Nucleus accumbens (tissue), 56 donors: ENCODE measurements around the gene FXYD4.
"Not testable (repeated sequence)": the region's sequence is repeated elsewhere in the genome, so short reads cannot be mapped to it uniquely, and the experiment has no call there.

Experiments used
- DNase-seq, 56 donors: peaks; one replicate each; lab custom pipeline; 2025; lab: John Stamatoyannopoulos, UW

The FXYD4 gene

DNA sequence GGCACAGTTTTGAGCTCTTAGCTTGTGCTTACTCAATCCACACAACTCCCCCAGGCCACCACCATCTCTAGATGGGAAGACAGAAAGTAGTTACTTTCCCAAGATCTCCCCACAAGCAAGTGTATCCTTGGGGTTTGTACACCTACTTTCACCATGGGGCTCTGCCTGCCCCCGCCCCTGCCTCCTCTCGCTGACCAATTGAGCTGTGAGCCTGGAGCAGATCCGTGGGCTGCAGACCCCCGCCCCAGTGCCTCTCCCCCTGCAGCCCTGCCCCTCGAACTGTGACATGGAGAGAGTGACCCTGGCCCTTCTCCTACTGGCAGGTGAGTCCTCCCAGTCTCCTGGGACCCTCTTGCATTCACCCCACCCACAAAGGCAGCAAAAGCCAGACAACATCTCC, 2.0 kb downstream of the FXYD4 start:
- peak in 2 of 56 donors; percentile 38 to 41 for DNase-seq

- DNase-seq: no peak
Measured at GRCh38 chr10:43374194-43374593, 2.8 kb downstream of the FXYD4 start.

DNA sequence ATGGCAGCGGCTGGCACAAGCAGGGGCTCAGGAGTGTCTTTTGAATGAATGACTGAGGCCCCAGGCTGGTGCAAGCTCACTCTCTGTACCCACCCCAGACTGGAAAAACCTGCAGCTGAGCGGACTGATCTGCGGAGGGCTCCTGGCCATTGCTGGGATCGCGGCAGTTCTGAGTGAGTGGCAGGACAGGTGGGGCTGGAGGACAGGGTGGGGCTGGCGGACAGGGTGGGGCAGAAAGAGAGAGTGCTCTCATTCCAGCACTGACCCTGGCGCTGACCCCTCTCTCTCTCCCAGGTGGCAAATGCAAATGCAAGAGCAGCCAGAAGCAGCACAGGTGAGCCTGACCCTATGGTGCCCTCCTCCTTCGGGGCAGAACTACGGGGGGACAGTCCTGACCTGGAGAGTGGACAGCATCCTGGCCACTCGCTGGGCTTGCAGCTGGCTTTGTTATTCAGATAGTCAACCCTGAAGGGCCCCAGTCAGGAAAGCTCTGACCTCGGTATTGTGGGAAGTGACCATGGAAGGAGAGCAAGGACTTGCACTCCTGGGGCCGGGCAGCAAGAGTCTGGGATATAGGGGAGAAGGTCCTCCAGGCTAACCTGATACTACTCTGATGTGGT, 4.1 kb downstream of the FXYD4 start:
- DNase-seq: no peak

DNA sequence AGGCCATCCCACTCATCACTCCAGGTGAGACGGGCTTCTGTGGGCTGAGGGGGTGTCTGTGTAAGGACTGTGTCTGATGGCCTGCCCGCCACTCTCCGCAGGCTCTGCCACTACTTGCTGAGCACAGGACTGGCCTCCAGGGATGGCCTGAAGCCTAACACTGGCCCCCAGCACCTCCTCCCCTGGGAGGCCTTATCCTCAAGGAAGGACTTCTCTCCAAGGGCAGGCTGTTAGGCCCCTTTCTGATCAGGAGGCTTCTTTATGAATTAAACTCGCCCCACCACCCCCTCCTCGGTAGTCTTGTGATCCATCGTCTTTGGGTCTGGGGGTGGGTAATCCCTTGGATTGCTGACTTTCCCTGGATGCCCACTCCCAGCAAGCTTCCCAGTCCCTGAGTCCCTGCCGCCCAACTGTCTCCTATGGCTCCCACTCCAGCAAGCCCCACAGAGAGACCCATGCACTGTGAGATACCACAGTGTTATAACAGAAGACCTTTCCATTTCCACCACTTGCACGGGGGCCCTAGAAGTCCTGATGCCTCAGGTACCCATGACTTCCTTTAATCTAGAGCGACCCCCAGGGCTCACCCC, 4.7 kb downstream of the FXYD4 start:
- no peak for DNase-seq

- no peak for DNase-seq
Measured at GRCh38 chr10:43376828-43377423, 5.5 kb downstream of the FXYD4 start.

GRCh38 chr10:43377424-43377883, 6.0 kb downstream of the FXYD4 start:
- DNase-seq: no peak

- DNase-seq: no peak
Measured at GRCh38 chr10:43380610-43381222, 9.3 kb downstream of the FXYD4 start.

GRCh38 chr10:43383204-43383971, 12.0 kb downstream of the FXYD4 start:
- DNase-seq: no peak

- DNase-seq: no peak
Measured at GRCh38 chr10:43384252-43385221, 13.1 kb downstream of the FXYD4 start.

DNA sequence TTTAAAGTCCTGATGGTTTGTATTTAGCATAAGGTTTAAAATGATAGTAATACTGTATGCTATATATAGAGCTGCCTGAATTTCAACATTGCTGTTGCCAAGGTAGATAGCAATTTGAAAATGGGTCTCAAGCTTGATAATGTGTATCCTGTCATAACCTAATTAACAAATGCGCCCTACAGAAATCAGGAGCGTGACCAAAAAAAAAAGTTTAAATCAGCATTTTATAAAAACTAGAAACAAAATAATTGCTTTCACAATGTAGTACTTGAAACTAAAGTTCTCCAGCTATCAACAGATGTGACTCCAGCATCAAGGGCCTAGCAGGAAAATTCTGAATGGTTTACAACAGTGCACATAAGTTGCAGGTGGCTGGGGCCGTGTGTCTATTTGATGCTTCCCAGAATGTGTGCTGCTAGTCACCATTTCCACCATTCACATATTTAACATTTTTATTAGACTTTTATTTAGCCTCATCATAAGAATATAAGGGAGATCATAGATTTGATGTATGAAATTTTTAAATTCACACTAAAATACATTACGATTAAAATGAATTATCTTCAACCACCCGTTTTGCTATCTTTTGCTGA, 14.1 kb downstream of the FXYD4 start:
- DNase-seq: no peak

DNA sequence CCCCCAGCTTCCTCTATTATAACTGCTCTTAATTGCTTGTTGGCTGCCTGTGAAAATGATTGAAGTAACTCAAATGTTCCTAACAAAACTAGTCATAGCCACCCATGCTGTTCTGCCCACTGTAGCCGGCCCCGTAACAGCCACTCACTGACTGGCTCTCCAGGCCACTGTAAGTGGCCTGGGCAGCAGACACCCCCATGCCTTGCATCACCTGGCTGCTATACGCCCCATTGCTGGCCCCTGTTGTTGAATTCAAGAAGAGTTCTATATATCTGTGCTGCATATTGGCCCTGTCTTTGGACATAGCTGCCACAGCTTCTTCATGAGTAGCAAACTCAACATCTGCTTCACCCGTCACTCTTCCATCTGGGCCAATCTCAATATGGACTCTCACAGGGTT, 15.1 kb downstream of the FXYD4 start:
- DNase-seq: no peak

GRCh38 chr10:43386981-43387677, 15.7 kb downstream of the FXYD4 start:
- no peak for DNase-seq

GRCh38 chr10:43387678-43388032, 16.2 kb downstream of the FXYD4 start:
- DNase-seq: no peak

DNA sequence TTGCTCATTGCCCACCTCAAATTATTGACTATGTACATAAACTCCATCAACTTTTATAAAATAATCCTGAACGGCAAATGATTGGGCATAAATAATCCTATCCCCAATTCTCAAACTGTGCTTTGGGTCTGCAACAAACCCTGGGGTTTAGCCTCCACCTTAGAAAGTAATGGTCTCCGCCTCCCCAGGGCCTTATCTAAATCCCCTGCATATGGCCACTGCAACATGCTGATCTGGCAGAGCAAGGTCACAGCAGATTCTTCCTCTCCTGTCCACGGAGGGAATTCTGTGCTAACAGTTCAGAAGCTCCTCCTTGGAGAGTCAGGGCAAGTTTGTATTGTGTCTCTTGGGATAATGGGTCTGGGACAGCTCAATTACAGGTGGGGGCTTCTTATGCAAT, 18.4 kb downstream of the FXYD4 start:
- DNase-seq: no peak

- DNase-seq: no peak
Measured at GRCh38 chr10:43390333-43390732, 18.9 kb downstream of the FXYD4 start.

- peak in 42 of 56 donors; percentile 4 to 73 (median 38) for DNase-seq
Measured at GRCh38 chr10:43390759-43391158, 19.3 kb downstream of the FXYD4 start.

- DNase-seq: no peak
Measured at GRCh38 chr10:43391496-43391895, 20.1 kb downstream of the FXYD4 start.

DNA sequence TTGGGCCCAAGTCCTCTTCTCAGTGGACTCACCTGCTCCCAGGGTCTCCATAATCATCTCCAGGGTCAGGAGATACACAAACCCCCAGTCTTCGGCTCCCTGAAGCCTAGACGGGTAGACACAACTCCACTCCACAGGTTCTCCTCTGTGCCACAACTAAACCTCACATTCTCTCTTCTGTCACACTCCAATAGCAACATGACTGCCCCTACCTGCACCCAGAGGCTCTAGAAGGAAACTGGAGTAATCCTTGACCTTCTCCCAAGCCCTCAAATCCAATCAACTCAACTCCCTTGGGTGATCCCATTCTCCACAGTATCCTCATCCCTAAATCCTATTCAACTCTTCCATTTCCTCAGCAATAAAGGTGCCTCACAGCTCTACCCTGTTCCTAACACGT, 21.3 kb downstream of the FXYD4 start:
- no peak for DNase-seq

DNA sequence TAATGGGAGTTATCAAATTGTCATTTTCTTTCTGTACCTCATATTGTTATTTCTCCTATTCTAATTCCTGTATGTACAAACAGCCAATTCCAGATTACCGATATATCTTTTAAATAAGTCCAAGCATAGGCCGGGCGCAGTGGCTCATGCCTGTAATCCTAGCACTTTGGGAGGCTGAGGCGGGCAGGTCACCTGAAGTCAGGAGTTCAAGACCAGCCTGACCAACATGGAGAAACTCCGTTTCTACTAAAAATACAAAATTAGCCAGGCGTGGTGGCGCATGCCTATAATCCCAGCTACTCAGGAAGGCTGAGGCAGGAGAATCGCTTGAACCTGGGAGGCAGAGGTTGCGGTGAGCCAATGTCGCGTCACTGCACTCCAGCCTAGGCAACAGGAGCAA, 21.8 kb downstream of the FXYD4 start:
- DNase-seq: not testable (repeated sequence)
